ENCODE data around the gene PSMB3. TPM values are rescaled to one million over a fixed set of nuclear protein-coding genes. Genes with fewer than 3 reads are reported as not detected.

PSMB3 gene
- total RNA-seq, 1 donor from 2014 or later, result 138 TPM

- H3K27me3 Mint-ChIP-seq, result no peaks in the 10 kb centered on the region
- H3K4me3 Mint-ChIP-seq (ENCODE audit: low read depth), result peak overlapping the region; percentile 39
- no peak for DNase-seq (ENCODE audit: low spot score, unreplicated experiment)
- no peaks in the 10 kb centered on the region for H3K9me3 Mint-ChIP-seq (ENCODE audit: low read depth)
- H3K36me3 Mint-ChIP-seq (ENCODE audit: insufficient read depth), result peaks cover 5% of the 10 kb centered on the region
- H3K4me1 Mint-ChIP-seq (ENCODE audit: low read depth), result peaks cover 28% of the 10 kb centered on the region
- H3K27ac Mint-ChIP-seq, result no peak overlapping the region
- TF ChIP-seq CTCF (IDR thresholded peaks at IDR 0.05; ENCODE audit: unreplicated experiment), result no peak
Observed at GRCh38 chr17:38796451-38797157, 44.1 kb downstream of the PSMB3 start.

GRCh38 chr17:38797158-38797490, 44.6 kb downstream of the PSMB3 start:
- no peak for DNase-seq (ENCODE audit: low spot score, unreplicated experiment)
- H3K36me3 Mint-ChIP-seq (ENCODE audit: insufficient read depth), result peaks cover 9% of the 10 kb centered on the region
- no peaks in the 10 kb centered on the region for H3K27me3 Mint-ChIP-seq
- no peak overlapping the region for H3K27ac Mint-ChIP-seq
- H3K9me3 Mint-ChIP-seq (ENCODE audit: low read depth), result no peaks in the 10 kb centered on the region
- H3K4me3 Mint-ChIP-seq (ENCODE audit: low read depth), result peak overlapping the region; percentile 39
- H3K4me1 Mint-ChIP-seq (ENCODE audit: low read depth), result peaks cover 28% of the 10 kb centered on the region
- TF ChIP-seq CTCF (IDR thresholded peaks at IDR 0.05; ENCODE audit: unreplicated experiment), result no peak

- peaks cover 11% of the 10 kb centered on the region for H3K36me3 Mint-ChIP-seq (ENCODE audit: insufficient read depth)
- no peak for DNase-seq (ENCODE audit: low spot score, unreplicated experiment)
- no peak for TF ChIP-seq CTCF (IDR thresholded peaks at IDR 0.05; ENCODE audit: unreplicated experiment)
- H3K9me3 Mint-ChIP-seq (ENCODE audit: low read depth), result no peaks in the 10 kb centered on the region
- H3K27ac Mint-ChIP-seq, result peak overlapping the region; percentile 98
- H3K4me1 Mint-ChIP-seq (ENCODE audit: low read depth), result peaks cover 28% of the 10 kb centered on the region
- H3K4me3 Mint-ChIP-seq (ENCODE audit: low read depth), result peak overlapping the region; percentile 90
- H3K27me3 Mint-ChIP-seq, result no peaks in the 10 kb centered on the region
Observed at GRCh38 chr17:38797828-38798227, 45.3 kb downstream of the PSMB3 start.

- no peak for DNase-seq (ENCODE audit: low spot score, unreplicated experiment)
- peaks cover 28% of the 10 kb centered on the region for H3K4me1 Mint-ChIP-seq (ENCODE audit: low read depth)
- H3K9me3 Mint-ChIP-seq (ENCODE audit: low read depth), result no peaks in the 10 kb centered on the region
Observed at GRCh38 chr17:38798614-38799500, 46.3 kb downstream of the PSMB3 start.

More at GRCh38 chr17:38798614-38799500, 46.3 kb downstream of the PSMB3 start:
- peak; percentile 29 for TF ChIP-seq CTCF (IDR thresholded peaks at IDR 0.05; ENCODE audit: unreplicated experiment)
- Mint-ChIP-seq H3K4me3 (ENCODE audit: low read depth) (peak overlapping the region; percentile 90), H3K36me3 (ENCODE audit: insufficient read depth) (peaks cover 16% of the 10 kb centered on the region), H3K27ac (peak overlapping the region; percentile 98), H3K27me3 (no peaks in the 10 kb centered on the region)

All from progenitor cell of endocrine pancreas (in vitro differentiated cells).